GM21447 (cell line): ENCODE measurements around the gene SLC22A31.
"Not testable (repeated sequence)": the region's sequence is repeated elsewhere in the genome, so short reads cannot be mapped to it uniquely, and the experiment has no call there.

Experiments
- ATAC-seq: cut with Tn5 transposase; IDR thresholded peaks from one replicate; pipeline ENCODE4 v1.9.1; 2021; ENCODE audit not compliant: unreplicated experiment

The SLC22A31 gene

DNA sequence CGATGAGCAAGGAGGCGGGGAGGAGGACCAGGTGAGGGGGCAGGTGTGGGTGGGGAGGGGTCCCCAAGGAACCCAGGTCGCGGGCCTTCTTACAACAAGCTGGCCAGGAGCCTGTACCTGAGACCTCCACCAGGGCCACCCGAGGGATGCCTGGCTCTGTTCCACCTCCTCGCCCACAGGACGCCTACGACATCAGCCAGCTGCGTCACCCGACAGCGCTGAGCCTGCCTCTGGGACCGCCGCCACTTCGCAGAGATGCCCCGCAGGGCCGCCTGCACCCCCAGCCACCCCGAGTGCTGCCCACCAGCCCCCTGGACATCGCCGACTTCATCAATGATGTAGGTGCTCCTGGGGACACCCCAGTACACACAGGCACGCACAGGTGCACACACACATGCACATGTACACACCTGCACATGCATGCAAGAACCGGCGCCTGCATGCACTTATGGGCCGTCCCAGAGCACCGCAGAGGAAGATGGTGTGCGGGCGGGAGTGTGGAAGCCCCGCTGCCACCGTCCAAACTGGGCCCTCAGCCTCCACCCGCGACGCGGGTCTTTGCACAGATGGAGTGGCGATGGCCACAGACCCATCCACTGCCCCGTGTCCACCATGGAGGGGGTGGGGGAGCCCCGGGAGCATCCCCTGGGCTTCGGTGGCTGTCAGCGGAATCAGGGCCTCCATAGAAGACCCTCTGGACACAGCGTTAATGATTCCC is 6.6 kb downstream of the SLC22A31 start:
- no peak for ATAC-seq

GRCh38 chr16:89192956-89193575 is 7.3 kb downstream of the SLC22A31 start:
- no peak for ATAC-seq

- not testable (repeated sequence) for ATAC-seq
Observed at GRCh38 chr16:89192186-89192955, 8.0 kb downstream of the SLC22A31 start.

- no peak for ATAC-seq
Observed at GRCh38 chr16:89191901-89192185, 8.5 kb downstream of the SLC22A31 start.

DNA sequence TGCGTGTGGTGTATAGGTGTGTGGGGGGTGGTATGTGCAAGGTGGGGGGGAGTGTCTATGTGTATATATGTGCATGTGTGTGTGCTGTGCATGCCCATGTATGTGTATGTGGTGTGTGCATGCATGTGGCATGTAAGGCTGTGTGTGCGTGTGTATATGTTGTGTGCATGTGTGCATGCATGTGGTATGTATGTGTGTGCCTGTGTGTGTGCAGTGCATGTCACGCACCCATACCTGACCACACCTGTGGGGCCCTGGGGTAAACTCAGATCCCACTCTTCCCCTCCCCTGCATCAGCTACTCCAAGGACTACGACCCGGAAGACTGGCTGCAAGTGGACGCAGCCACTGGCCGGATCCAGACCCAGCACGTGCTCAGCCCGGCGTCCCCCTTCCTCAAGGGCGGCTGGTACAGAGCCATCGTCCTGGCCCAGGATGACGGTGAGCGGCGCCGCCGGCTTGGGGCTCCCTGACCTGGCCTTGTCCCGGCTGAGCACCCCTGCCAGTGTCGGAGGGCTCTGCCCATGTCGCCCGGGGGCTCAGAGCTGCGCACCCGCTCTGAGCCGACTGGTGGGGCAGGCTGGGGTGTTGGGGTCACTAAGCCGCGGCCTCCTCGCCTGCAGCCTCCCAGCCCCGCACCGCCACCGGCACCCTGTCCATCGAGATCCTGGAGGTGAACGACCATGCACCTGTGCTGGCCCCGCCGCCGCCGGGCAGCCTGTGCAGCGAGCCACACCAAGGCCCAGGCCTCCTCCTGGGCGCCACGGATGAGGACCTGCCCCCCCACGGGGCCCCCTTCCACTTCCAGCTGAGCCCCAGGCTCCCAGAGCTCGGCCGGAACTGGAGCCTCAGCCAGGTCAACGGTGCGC is 9.1 kb downstream of the SLC22A31 start:
- no peak for ATAC-seq

GRCh38 chr16:89190150-89190958 is 10.0 kb downstream of the SLC22A31 start:
- ATAC-seq: no peak

DNA sequence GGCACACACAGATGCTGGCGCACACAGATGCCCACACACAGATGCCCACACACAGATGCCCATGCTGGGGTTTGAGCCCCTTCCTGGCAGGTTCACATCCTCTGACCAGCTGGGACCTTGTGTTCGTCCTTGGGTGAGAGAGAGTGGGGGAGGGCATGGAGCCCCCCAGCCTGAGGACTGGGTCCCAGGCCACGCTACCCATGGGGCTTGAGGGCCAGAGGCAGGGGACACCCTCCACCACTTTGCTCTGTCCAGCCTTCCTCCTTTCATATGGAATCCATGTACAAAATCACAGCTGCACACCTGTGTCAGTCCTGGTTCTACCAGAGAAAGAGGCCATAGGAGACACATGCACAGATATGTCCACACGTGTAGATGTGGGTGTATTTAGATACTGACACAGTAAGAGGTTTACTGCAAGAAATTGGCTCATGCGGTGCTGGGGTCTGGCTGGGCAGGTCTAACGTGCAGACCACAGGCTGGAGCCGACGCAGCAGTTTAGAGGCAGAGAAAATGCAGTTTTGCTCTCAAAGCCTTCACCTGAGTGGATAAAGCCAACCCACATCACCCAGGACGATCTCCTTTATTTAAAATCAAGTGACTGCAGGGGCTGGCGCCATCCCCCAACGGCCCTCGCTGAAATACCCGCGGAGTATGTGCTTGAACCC is 10.8 kb downstream of the SLC22A31 start:
- no peak for ATAC-seq

DNA sequence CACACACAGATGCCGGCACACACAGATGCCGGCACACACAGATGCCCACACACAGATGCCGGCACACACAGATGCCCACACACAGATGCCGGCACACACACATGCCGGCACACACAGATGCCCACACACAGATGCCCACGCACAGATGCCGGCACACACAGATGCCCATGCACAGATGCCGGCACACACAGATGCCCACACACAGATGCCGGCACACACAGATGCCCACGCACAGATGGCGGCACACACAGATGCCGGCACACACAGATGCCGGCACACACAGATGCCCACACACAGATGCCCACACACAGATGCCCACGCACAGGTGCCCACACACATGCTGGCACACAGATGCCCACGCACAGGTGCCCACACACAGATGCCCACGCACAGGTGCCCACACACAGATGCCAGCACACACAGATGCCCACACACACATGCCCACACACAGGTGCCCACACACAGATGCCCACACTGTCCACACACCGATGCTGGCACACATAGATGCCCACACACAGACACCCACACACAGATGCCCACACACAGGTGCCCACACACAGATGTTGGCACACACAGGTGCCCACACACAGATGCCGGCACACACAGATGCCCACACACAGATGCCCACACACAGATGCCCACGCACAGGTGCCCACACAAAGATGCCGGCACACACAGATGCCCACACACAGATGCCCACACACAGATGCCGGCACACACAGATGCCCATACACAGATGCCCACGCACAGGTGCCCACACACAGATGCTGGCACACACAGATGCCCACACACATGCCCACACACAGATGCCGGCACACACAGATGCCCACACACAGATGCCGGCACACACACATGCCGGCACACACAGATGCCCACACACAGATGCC is 11.6 kb downstream of the SLC22A31 start:
- ATAC-seq: not testable (repeated sequence)

DNA sequence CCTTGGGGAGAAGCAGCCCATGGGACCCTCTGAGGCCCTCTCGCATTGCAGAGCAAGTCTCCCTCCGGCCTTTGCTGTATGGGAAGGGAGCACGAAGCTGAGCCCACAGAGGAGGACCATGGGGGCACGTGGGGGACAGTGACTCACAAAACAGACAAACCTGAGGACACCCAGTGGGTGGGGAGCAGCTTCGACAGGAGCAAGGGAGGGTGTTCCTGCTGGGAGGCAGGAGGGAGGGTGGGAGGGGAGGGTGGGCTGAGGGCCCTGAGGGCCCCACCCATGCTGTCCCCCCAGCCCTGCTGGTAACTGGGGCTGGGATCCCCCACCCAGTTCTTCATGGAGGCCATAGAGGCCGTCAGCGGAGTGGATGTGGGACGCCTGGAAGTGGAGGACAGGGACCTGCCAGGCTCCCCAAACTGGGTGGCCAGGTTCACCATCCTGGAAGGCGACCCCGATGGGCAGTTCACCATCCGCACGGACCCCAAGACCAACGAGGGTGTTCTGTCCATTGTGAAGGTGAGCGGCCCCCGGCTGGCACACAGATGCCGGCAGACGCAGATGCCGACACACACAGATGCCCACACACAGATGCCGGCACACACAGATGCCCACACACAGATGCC is 12.5 kb downstream of the SLC22A31 start:
- ATAC-seq: no peak

GRCh38 chr16:89187032-89187769 is 13.1 kb downstream of the SLC22A31 start:
- no peak for ATAC-seq

DNA sequence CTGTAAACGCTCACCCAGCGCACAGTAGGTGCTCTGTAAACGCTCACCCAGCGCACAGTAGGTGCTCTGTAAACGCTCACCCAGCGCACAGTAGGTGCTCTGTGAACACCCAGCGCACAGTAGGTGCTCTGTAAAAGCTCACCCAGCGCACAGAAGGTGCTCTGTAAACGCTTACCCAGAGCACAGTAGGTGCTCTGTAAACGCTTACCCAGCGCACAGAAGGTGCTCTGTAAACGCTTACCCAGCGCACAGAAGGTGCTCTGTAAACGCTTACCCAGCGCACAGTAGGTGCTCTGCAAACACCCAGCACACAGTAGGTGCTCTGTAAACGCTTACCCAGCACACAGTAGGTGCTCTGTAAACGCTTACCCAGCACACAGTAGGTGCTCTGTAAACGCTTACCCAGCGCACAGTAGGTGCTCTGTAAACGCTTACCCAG is 13.7 kb downstream of the SLC22A31 start:
- ATAC-seq: not testable (repeated sequence)

DNA sequence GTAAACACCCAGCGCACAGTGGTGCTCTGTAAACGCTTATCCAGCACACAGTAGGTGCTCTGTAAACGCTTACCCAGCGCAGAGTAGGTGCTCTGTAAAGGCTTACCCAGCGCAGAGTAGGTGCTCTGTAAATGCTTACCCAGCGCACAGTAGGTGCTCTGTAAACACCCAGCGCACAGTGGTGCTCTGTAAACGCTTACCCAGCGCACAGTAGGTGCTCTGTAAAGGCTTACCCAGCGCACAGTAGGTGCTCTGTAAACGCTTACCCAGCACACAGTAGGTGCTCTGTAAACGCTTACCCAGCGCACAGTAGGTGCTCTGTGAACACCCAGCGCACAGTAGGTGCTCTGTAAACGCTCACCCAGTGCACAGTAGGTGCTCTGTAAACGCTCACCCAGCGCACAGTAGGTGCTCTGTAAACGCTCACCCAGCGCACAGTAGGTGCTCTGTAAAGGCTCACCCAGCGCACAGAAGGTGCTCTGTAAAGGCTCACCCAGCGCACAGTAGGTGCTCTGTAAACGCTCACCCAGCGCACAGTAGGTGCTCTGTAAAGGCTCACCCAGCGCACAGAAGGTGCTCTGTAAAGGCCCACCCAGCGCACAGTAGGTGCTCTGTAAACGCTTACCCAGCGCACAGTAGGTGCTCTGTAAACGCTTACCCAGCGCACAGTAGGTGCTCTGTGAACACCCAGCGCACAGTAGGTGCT is 14.3 kb downstream of the SLC22A31 start:
- ATAC-seq: not testable (repeated sequence)

GRCh38 chr16:89184933-89185794 is 15.2 kb downstream of the SLC22A31 start:
- ATAC-seq: no peak

GRCh38 chr16:89184677-89184932 is 15.7 kb downstream of the SLC22A31 start:
- ATAC-seq: no peak

GRCh38 chr16:89183975-89184676 is 16.2 kb downstream of the SLC22A31 start:
- ATAC-seq: no peak

DNA sequence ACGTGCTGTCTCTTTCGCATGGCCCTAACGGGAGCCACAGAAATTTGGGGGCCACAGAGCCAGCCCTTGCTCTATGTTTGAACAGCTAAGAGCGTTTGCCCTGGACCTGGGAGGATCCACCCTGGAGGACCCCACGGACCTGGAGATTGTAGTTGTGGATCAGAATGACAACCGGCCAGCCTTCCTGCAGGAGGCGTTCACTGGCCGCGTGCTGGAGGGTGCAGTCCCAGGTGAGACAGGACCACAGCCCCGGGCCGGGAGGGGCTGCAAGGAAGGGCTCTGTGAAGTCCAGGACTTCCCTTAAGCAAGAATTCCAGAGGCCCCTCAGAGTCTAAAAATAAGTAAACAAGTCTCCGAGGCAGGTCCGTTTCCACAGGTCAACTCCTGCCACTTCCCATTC is 16.9 kb downstream of the SLC22A31 start:
- no peak for ATAC-seq
